Pancreas (tissue), 10 donors: ENCODE results near the gene MYO18A. TPM values are rescaled to one million over a fixed set of nuclear protein-coding genes. Genes with fewer than 3 reads are reported as not detected.

ENCODE experiments used
- ATAC-seq, 4 donors: fragments of 200-7000 bp; cut with Tn5 transposase; one replicate each; pipeline versions ENCODE4 v1.8.0 to v1.9.1; 2020; ENCODE audit warnings: mild to moderate bottlenecking in 4 of 4, moderate library complexity in 4 of 4
- DNase-seq, 6 donors: peaks; one replicate each; pipeline ENCODE4 v3.0.0-alpha.2; 2020
- FAIRE-seq: peaks from 2 replicates; lab custom pipeline; 2012; peaks lifted over from hg19 to GRCh38; lab: Jason Lieb, UNC
- H3K27ac ChIP-seq, 4 donors: fragments of 200-600 bp; sonication (generic); 1 replicate in 3 of 4; 2 replicates in 1 of 4; pipeline versions ENCODE4 v1.5.0 to v1.8.0; 2020
- H3K27me3 ChIP-seq, 4 donors: fragments of 200-600 bp; one replicate each; pipeline ENCODE4 v1.8.0; 2021
- H3K36me3 ChIP-seq, 3 donors: fragments of 200-600 bp; sonication (generic) in 1 of 3; one replicate each; pipeline versions ENCODE4 v1.5.0 to v1.8.0; 2020 to 2021
- H3K4me1 ChIP-seq, 3 donors: fragments of 200-600 bp; one replicate each; pipeline ENCODE4 v1.8.0; 2021
- H3K4me3 ChIP-seq, 4 donors: fragments of 200-600 bp; sonication (generic) in 2 of 4; one replicate each; pipeline versions ENCODE4 v1.5.0 to v1.8.0; 2020 to 2021
- H3K9me3 ChIP-seq, 4 donors: fragments of 200-600 bp; one replicate each; pipeline ENCODE4 v1.8.0; 2021
- WGBS, 2 donors: extraction: QIAGEN DNeasy Blood & Tissue Kit; methylation state at CpG; one replicate each; pipeline ENCODE4 v1.1.7; 2013; 5-methylcytosine and 5-hydroxymethylcytosine counted together
- intact Hi-C, 3 donors: fragments of 100-400 bp; cut with DNase I; formaldehyde crosslinking; loops; one replicate each; pipeline versions ENCODE4 v1.11.1 to v1.14.2; 2022
- polyA plus RNA-seq, 2 donors: library from polyadenylated mRNA; stranded (reverse); fragments of 200-250 nt; gene quantifications; one replicate each; pipeline ENCODE4 v1.2.3, GENCODE V29; 2013
- total RNA-seq, 6 donors: library from RNA; stranded (reverse); fragmentation: NEBNext Ultra II Directional in 4 of 6; extraction: Animal tissue kit (Norgen Biotek cat#: 25700) in 4 of 6; gene quantifications; one replicate each; pipeline versions ENCODE4 v1.2.1 to v1.2.4, GENCODE V29; 2021 to 2023
- TF ChIP-seq, protein P1 (sequence below), 4 donors: fragments of 200-600 bp; sonication (generic) in 3 of 4; IDR thresholded peaks; one replicate each; pipeline versions ENCODE4 v1.5.0 to v1.8.0; 2021; ENCODE audit warnings: antibody characterized with exemption in 4 of 4
- donor health status: healthy with polysubstance abuse.
- donor health status: DM: no; HTN: no; CAD: no; lungs with moderate emphysema.
- donor health status: DM: no; HTN: no; CAD: no.
- donor health status: control.
- donor health status: control.
- donor health status: Bipolar disorder and iron deficiency.
- donor health status: DM: yes; HTN: yes; CAD: no.
- donor health status: DM: no; HTN: no; CAD: no.
- donor health status: DM: no; HTN: no; CAD: no.
- donor health status: DM: yes; HTN: yes; CAD: no.

The MYO18A gene
- total and polyA plus RNA-seq, 8 donors = 21.3 to 85.3 (median 33.5) TPM

- Histone ChIP-seq H3K9me3 (no peaks in the 10 kb centered on the region), H3K27ac (no peak overlapping the region), H3K27me3 (no peaks in the 10 kb centered on the region), H3K4me3 (no peak overlapping the region), H3K4me1 (peaks cover 0 to 4% (median 0%) of the 10 kb centered on the region in 3 donors), H3K36me3 (no peaks in the 10 kb centered on the region)
- TF ChIP-seq, protein P1, sequence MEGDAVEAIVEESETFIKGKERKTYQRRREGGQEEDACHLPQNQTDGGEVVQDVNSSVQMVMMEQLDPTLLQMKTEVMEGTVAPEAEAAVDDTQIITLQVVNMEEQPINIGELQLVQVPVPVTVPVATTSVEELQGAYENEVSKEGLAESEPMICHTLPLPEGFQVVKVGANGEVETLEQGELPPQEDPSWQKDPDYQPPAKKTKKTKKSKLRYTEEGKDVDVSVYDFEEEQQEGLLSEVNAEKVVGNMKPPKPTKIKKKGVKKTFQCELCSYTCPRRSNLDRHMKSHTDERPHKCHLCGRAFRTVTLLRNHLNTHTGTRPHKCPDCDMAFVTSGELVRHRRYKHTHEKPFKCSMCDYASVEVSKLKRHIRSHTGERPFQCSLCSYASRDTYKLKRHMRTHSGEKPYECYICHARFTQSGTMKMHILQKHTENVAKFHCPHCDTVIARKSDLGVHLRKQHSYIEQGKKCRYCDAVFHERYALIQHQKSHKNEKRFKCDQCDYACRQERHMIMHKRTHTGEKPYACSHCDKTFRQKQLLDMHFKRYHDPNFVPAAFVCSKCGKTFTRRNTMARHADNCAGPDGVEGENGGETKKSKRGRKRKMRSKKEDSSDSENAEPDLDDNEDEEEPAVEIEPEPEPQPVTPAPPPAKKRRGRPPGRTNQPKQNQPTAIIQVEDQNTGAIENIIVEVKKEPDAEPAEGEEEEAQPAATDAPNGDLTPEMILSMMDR (IDR thresholded peaks at IDR 0.05) = no peak
- DNase-seq (no peak), FAIRE-seq (no peak), ATAC-seq (no peak)
- intact Hi-C loops = no loop called here
- WGBS, 2 donors = 94% methylated on average over 10 of the region's 10 CpGs
Observed at GRCh38 chr17:29127840-29128239, 52.4 kb downstream of the MYO18A start.

DNA sequence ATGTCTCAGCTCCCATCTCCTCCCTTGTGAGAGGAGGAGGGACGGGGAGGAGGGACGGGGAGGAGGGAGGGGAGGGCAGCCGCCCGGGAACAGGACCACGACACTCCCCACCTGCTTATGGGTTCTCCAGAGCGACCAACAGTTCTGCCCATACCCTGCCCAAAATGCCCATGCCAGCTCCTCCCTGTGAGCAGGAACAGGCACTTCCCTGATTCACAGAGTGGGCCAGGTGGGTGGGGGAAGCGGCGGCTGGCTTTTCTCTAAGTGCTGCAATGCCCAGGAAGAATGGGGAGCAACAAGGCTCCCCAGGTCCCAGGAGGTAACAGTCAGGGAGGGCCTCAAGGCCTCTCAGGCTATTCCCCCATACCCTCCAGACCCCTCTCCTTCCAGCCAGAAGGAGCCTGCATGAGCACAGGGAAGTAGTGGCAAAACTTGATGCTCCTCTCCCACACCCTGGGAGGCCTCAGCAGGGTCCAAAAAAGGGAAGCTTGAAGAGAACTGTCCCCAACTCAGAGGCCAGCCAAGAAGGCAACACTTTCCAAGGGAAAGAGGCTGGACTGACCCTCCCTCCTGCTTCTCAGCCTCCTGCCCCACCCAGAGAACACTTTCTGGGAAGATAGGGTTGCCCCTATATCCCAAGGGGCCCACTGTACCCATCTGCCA lies 53.8 kb downstream of the MYO18A start:
- 76 to 87% methylated on average over 7 to 8 of the region's 8 CpGs for WGBS, 2 donors
- no peak for FAIRE-seq
- Histone ChIP-seq H3K4me3 (no peak overlapping the region), H3K9me3 (no peaks in the 10 kb centered on the region), H3K36me3 (peaks cover 0 to 3% (median 2%) of the 10 kb centered on the region in 3 donors), H3K27ac (no peak overlapping the region), H3K4me1 (peaks cover 0 to 4% (median 0%) of the 10 kb centered on the region in 3 donors), H3K27me3 (no peaks in the 10 kb centered on the region)
- TF ChIP-seq, protein P1 (IDR thresholded peaks at IDR 0.05) = no peak
- peak in 1 of 6 donors; percentile 35 for DNase-seq
- ATAC-seq = peak in 1 of 4 donors; percentile 5
- intact Hi-C loops = no loop called here

DNA sequence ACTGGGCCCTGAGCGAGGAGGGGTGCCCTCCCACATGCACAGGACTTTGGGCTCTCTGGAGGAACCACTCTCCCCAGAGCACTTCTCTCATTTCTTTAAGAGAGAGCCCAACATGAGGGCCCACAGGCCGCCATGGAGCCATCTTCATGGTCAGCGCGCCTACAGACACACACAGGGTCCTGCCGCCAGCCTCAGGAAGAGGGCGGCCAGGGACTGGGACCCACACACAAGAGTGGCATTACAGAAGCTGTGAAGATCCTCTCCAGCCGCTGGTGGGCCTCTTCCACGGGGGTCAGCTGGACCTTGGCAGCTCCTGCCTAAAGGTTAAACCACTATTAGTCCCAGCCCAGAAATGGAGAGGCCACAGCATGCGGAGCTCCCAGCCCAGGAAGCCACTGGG lies 54.5 kb downstream of the MYO18A start:
- intact Hi-C loops = no loop called here
- ATAC-seq (no peak), DNase-seq (peak in 1 of 6 donors; percentile 29), FAIRE-seq (no peak)
- no peak overlapping the region for H3K27ac ChIP-seq
- no peaks in the 10 kb centered on the region for H3K27me3 ChIP-seq
- H3K9me3 ChIP-seq = no peaks in the 10 kb centered on the region
- H3K36me3 ChIP-seq = peaks cover 0 to 10% (median 9%) of the 10 kb centered on the region in 3 donors
- TF ChIP-seq, protein P1 (IDR thresholded peaks at IDR 0.05) = no peak
- H3K4me1 ChIP-seq = peaks cover 0 to 4% (median 0%) of the 10 kb centered on the region in 3 donors
- 87% methylated on average over 9 of the region's 9 CpGs for WGBS, 2 donors
- H3K4me3 ChIP-seq = no peak overlapping the region

DNA sequence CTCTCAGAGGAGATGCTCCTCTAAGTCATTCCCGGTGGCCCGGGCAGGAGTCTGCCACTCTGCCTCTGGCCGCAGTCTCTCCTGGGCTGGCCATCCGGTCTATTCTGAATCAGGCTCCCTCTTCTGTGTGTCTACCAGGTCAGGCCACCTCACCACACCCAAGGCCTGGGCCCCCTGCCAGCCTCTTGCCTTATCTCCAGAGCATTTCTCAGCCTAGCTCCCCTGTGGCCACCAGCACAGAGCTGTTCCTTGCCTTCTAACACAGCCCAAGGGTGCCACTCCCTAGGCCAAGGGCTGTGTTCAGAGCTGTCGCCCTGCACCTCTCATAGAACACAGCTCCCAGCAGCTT lies 55.3 kb downstream of the MYO18A start:
- FAIRE-seq = no peak
- Histone ChIP-seq H3K9me3 (no peaks in the 10 kb centered on the region), H3K4me3 (no peak overlapping the region), H3K4me1 (peaks cover 0 to 4% (median 0%) of the 10 kb centered on the region in 3 donors), H3K36me3 (peaks cover 2 to 18% (median 9%) of the 10 kb centered on the region in 3 donors), H3K27me3 (no peaks in the 10 kb centered on the region), H3K27ac (no peak overlapping the region)
- ATAC-seq = peak; percentile 52 to 80 (median 66)
- 55 to 64% methylated on average over 5 of the region's 5 CpGs for WGBS, 2 donors
- DNase-seq = peak in 5 of 6 donors; percentile 52 to 86 (median 73)
- TF ChIP-seq, protein P1 (IDR thresholded peaks at IDR 0.05) = no peak
- intact Hi-C loops = no loop called here
